Measurements from ENCODE around the gene OPTC. TPM values are rescaled to one million over a fixed set of nuclear protein-coding genes. Genes with fewer than 3 reads are reported as not detected.
A peak's percentile ranks its signal among the peaks of the same experiment; 100 is the strongest.
"Not testable (repeated sequence)": the region's sequence is repeated elsewhere in the genome, so short reads cannot be mapped to it uniquely, and the experiment has no call there.

Gene OPTC
- total RNA-seq, 2 donors from 2014 or later: not detected

GRCh38 chr1:203507759-203508158, 13.8 kb downstream of the OPTC start:
- ATAC-seq: no peak
- DNase-seq: no peak
- intact Hi-C loops (cut with DNase I, micrococcal nuclease): loop anchor here (5.0 to 10.0 kb wide), 2 partner anchors 117 to 195 kb away; partner anchors contain the start of gene ATP2B4 (in 1 of the 2)

GRCh38 chr1:203508463-203509073, 14.6 kb downstream of the OPTC start:
- DNase-seq (no peak), ATAC-seq (no peak)
- intact Hi-C loops (cut with DNase I, micrococcal nuclease): loop anchor here (5.0 to 10.0 kb wide), 2 partner anchors 116 to 194 kb away; partner anchors contain the start of gene ATP2B4 (in 1 of the 2)

DNA sequence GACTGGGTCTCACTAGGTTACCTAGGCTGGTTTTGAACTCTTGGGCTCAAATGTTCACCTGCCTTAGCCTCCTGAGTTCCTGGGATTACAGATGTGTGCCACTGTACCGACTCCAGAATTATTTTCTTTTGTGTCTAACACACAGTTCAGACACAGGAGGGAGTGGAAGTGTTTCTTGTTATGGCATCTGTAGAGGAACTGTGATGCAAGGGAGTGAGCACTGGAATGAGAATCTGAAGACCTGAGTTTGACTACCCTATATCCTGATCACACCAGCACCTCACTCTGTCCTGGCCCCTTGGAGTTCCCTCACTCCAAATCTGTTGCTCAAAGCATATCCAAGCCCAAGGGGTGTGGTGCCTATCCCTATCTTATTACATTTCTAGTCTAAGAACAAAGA, 15.2 kb downstream of the OPTC start:
- intact Hi-C loops (cut with DNase I, micrococcal nuclease): loop anchor here (5.0 to 10.0 kb wide), 2 partner anchors 116 to 193 kb away; partner anchors contain the start of gene ATP2B4 (in 1 of the 2)
- DNase-seq: no peak
- no peak for ATAC-seq

- intact Hi-C loops (cut with DNase I, micrococcal nuclease): no loop called here
- ATAC-seq (no peak), DNase-seq (no peak)
Measured at GRCh38 chr1:203511513-203511912, 17.6 kb downstream of the OPTC start.

DNA sequence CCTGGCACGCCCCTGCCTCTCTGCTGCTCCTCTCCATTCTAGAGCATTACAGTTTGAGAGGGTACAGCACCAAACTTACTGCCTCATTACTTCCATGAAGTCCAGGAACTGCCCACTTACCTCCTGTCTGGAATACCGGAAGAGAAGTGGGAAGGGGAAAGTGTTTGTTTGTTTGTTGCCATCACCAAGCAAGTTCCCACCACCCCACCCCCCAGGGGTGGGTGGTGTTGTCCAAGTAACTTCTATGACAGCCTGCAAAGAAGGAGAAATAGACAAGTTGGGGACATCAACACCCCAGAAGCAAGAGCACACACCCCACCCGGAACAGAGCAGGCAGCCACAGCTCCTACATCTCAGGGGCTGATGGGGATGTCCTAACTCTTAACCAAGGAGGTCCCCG, 18.0 kb downstream of the OPTC start:
- intact Hi-C loops (cut with DNase I, micrococcal nuclease): no loop called here
- DNase-seq: no peak
- no peak for ATAC-seq

DNA sequence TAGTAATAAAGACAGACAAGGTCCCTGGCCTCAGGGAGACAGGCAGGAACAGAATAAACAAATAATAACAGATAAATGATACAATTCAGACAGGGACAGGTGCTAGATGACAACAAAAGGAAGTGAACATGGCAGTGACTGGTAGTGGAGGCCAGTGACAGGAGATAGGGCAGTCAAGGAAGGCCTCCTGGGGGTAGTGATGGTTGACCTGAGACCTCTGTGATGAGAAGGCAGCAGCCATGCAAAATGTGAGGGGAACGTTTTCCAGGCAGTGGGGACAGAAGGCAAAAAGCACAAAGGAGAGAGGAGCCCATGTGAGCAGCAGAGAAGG, 18.5 kb downstream of the OPTC start:
- ATAC-seq: no peak
- DNase-seq: no peak
- intact Hi-C loops (cut with DNase I, micrococcal nuclease): no loop called here

DNA sequence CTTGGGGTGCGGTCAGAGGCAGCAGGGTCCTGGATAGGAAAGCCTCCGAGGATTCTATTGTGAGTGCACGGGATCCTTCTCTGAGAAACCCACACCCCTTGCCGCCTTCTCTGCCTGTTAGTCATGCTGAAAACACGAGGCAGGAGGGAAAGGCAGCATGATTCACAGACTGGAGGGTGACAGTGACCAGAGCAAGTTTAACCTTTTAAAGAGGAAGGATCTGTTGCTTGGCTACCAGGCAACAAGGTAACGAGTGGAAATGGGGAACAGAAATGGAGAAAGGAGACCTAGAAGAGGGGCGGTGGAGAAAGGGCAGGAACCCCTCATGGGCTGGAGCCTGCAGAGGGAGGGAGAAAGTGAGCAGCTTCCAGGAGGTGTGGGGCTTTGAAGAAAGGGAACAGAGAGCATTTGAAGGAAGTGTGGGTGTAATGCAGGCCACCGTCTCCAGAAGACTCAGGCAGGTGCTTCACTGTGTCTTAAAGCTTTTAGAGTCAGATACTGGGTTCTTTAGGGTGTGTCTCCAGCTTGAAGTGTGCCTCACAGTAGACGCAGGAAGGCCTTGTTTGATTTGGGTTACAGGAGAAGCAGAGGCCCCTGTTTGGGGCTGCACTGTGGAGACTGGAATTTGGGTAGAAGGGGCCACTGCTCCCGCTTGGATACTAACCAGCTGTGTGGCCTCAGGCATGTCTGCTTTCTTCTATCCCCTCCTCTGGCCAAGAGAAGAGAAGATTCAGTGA, 19.1 kb downstream of the OPTC start:
- DNase-seq (peak in 1 of 2 donors; percentile 46), ATAC-seq (peak; percentile 29)
- intact Hi-C loops (cut with DNase I, micrococcal nuclease): no loop called here

- ATAC-seq (no peak), DNase-seq (no peak)
- intact Hi-C loops (cut with DNase I, micrococcal nuclease): no loop called here
Measured at GRCh38 chr1:203513585-203514031, 19.7 kb downstream of the OPTC start.

DNA sequence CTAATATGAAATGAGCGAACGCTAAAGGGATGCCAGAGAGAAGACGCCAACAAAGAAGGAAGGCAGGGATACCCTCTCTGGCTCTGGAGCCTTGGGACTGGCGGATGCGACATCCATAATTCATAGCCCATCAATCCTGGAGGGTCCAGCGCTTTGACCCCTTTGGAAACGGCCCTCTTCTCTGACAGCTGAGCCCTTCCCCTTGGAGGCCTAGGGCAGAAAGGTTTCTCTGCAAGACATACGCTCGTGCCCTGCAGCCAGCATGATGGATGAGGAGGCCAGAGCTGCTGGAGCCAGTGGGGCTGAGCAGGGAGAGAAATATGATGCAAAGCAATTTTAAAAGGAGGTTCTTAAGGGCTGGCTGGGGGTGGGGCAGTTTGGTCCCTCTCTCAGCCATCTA, 22.2 kb downstream of the OPTC start:
- DNase-seq (no peak), ATAC-seq (no peak)
- intact Hi-C loops (cut with DNase I, micrococcal nuclease): no loop called here

DNA sequence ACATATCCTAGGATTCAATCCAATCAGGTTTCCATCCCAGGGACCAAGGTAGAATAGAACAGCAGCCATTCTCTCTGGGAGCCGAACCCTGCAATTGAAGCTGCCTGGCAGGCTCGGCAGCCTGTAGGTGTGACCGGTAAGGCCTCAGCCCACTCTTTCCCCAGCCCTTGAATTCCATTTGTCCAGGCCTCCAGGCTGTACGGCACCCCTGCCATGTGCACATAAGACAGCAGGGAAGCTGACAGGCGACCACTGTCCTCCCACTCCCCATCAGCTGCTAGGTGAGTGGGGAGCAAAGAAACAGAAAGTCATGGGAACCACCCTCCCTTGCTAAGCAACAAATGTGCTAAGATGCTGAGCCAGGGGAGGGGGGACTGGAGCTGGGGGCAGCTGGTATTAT, 23.0 kb downstream of the OPTC start:
- no peak for ATAC-seq
- intact Hi-C loops (cut with DNase I, micrococcal nuclease): no loop called here
- no peak for DNase-seq

GRCh38 chr1:203517426-203518110, 23.6 kb downstream of the OPTC start:
- no peak for DNase-seq
- ATAC-seq: no peak
- intact Hi-C loops (cut with DNase I, micrococcal nuclease): no loop called here

DNA sequence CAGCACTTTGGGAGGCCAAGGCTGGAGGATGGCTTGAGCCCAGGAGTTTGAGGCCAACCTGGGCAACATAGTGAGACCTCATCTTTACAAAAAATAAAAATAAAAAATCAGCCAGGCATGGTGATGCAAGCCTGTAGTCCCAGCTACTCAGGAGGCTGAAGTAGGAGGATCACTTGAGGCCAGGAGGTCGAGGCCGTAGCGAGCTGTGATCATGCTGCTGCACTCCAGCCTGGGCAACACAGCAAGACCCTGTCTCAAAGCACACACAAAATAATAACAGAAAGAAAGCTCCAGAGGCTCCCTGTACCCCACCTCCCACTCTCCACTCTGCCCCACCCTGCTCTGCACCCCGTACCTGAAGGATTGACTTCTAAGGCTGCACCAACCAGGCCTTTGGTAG, 24.2 kb downstream of the OPTC start:
- intact Hi-C loops (cut with DNase I, micrococcal nuclease); DNase-seq; ATAC-seq: not testable (repeated sequence)

DNA sequence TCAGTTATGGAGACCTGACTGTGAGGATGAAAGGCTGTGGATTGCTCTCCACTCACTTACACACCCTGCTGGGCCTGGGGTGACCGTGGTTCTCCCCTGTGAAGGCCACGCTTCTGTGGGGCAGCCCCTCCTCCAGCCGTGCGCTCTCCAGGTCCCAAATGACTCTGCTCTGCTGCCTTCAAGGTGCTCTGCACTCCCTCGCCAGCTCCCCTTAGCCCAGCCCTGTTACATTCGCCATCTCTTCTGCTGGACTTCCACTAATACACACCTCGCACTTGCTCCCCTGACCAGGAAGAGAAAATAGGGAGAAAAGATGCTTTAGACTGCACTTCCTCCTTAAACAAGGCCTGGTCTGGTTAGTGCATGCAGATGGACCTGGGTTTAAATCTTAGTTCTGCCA, 24.6 kb downstream of the OPTC start:
- intact Hi-C loops (cut with DNase I, micrococcal nuclease): no loop called here
- ATAC-seq: no peak
- no peak for DNase-seq

- peak; percentile 51 for ATAC-seq
- intact Hi-C loops (cut with DNase I, micrococcal nuclease): no loop called here
- DNase-seq: no peak
Measured at GRCh38 chr1:203519053-203519840, 25.3 kb downstream of the OPTC start.

DNA sequence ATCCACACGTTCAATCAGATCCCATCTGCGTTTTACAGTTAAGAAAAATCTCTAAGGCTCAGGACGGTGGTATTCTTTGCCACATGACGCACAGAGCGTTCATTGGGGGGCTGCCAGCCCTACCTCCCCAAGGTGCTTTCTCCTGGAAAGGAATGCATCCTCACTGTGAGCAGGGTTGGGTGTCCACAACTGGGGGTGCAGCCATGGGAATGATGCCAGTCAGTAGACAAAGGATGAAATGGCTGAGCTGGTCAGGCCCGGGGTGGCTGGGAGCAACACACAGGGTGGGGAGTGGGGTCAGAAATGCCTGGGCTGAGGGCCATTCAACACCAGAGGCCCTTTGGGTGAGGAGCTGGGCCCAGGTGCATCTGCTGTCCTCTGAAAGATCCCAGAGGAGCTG, 25.9 kb downstream of the OPTC start:
- DNase-seq (no peak), ATAC-seq (no peak)
- intact Hi-C loops (cut with DNase I, micrococcal nuclease): no loop called here

DNA sequence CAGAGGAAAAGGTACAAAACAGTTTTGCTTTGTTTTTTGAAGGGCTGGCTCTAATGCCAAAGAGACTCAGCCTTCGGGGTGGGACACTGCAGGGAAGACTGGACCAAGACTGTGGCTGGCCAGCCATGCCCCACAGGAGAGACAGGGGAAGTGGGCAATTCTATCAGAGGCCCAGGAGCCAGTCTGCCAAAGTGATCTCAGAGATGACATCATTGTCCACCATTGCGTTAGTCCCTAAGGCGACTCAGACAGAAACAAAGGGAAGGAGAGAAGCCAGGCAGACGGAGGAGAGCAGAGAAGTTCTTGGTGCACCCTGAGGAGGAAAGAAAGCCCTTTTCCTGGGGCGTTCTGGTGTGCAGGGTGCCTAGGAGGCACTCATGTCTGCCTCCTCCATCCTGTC, 26.4 kb downstream of the OPTC start:
- no peak for ATAC-seq
- intact Hi-C loops (cut with DNase I, micrococcal nuclease): no loop called here

DNA sequence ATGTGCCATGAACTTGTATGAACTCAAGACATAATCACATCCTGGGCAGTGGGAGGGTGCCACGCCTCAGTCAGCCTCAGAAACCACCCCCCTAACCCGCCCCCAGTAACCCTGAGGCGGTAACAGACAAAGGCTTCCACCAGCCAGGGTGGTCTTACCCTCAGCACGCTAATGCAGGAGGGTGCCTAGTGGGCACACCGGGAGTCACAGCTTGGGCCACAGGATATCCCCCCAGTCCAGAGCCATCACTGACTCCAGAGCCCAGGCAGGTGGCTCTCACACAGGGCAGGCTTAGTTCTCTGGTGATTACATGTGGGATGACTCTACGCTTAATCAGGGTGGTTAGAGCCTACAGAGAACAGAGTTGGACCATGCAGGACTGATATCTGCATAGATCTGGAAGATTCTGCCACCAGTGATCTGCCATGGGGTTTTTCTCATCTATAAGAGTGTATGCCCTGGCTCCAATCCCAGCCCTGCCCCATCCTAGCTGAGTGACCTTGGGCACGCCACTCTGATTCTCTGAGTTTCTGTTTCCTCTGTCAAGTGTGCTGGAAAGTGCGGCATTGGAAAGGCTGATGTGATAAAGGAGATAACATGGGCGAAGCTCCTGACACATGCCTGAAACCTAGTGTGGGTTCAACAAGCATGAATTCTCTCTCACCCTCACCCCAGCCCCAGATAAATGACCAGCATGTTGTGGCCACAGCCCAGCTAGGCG, 27.3 kb downstream of the OPTC start:
- intact Hi-C loops (cut with DNase I, micrococcal nuclease): no loop called here
- peak in 1 of 2 donors; percentile 21 for DNase-seq
- peak; percentile 68 for ATAC-seq

More for the DNA sequence above, 26.4 kb downstream of the OPTC start:
- no peak for DNase-seq

GRCh38 chr1:203521812-203522211, 27.9 kb downstream of the OPTC start:
- intact Hi-C loops (cut with DNase I, micrococcal nuclease): no loop called here
- DNase-seq (no peak), ATAC-seq (no peak)

GRCh38 chr1:203522237-203522636, 28.3 kb downstream of the OPTC start:
- intact Hi-C loops (cut with DNase I, micrococcal nuclease): no loop called here
- no peak for DNase-seq
- no peak for ATAC-seq

Data from left colon (tissue), 2 donors.